GM18526 (cell line): ENCODE results near the gene ARSK.

Experiments
- POLR2A ChIP-seq: IDR thresholded peaks from 3 replicates; pipeline ENCODE4 v1.6.1; 2011; ENCODE audit not compliant: insufficient read length; ENCODE audit errors: extremely low read depth

Gene ARSK

GRCh38 chr5:95554331-95554646 is 612 bp upstream of the ARSK start:
- no peak for TF ChIP-seq POLR2A

- no peak for TF ChIP-seq POLR2A
Measured at GRCh38 chr5:95555553-95555952, 652 bp downstream of the ARSK start.

- no peak for TF ChIP-seq POLR2A
Measured at GRCh38 chr5:95557841-95558240, 2.9 kb downstream of the ARSK start.

GRCh38 chr5:95562282-95562681 is 7.4 kb downstream of the ARSK start:
- TF ChIP-seq POLR2A: no peak

GRCh38 chr5:95563367-95563766 is 8.5 kb downstream of the ARSK start:
- TF ChIP-seq POLR2A: no peak

GRCh38 chr5:95564450-95564849 is 9.5 kb downstream of the ARSK start:
- no peak for TF ChIP-seq POLR2A

- no peak for TF ChIP-seq POLR2A
Measured at GRCh38 chr5:95565280-95565920, 10.5 kb downstream of the ARSK start.

- TF ChIP-seq POLR2A: no peak
Measured at GRCh38 chr5:95572016-95572415, 17.1 kb downstream of the ARSK start.

- no peak for TF ChIP-seq POLR2A
Measured at GRCh38 chr5:95581576-95581975, 26.7 kb downstream of the ARSK start.

- TF ChIP-seq POLR2A: no peak
Measured at GRCh38 chr5:95583992-95584391, 29.1 kb downstream of the ARSK start.

- no peak for TF ChIP-seq POLR2A
Measured at GRCh38 chr5:95590880-95591279, 36.0 kb downstream of the ARSK start.

- TF ChIP-seq POLR2A: no peak
Measured at GRCh38 chr5:95591490-95591901, 36.6 kb downstream of the ARSK start.

GRCh38 chr5:95595289-95595931 is 40.5 kb downstream of the ARSK start:
- no peak for TF ChIP-seq POLR2A

- no peak for TF ChIP-seq POLR2A
Measured at GRCh38 chr5:95599252-95599651, 44.4 kb downstream of the ARSK start.

GRCh38 chr5:95600557-95600956 is 45.7 kb downstream of the ARSK start:
- no peak for TF ChIP-seq POLR2A

GRCh38 chr5:95605786-95606185 is 50.9 kb downstream of the ARSK start:
- no peak for TF ChIP-seq POLR2A

GRCh38 chr5:95606419-95606818 is 51.5 kb downstream of the ARSK start:
- TF ChIP-seq POLR2A: no peak
